ENCODE data around the gene RNF212B.

RNF212B gene

GRCh38 chr14:23310546-23310945, 72.8 kb downstream of the RNF212B start:
- H3K4me2 ChIP-seq (ENCODE audit: low read length): no peak overlapping the region
- no peaks in the 10 kb centered on the region; the same call in 1 of the 2 replicates for H3K27me3 ChIP-seq (ENCODE audit: insufficient read depth, low read length)
- no peak overlapping the region for H3K9ac ChIP-seq (ENCODE audit: low read length)
- peaks cover 5% of the 10 kb centered on the region for H3K4me1 ChIP-seq (ENCODE audit: insufficient read depth, low read length, severe bottlenecking)
- H4K20me1 ChIP-seq (ENCODE audit: insufficient read depth, low read length): no peaks in the 10 kb centered on the region
- no peaks in the 10 kb centered on the region for H3K9me3 ChIP-seq (ENCODE audit: low read length)
- no peak overlapping the region for H3K27ac ChIP-seq (ENCODE audit: low read depth, low read length, poor library complexity, severe bottlenecking)
- H3F3A ChIP-seq (ENCODE audit: insufficient read depth, low read length): no peaks in the 10 kb centered on the region
- H3K9me2 ChIP-seq (ENCODE audit: low read depth, low read length): no peaks in the 10 kb centered on the region
- H2AFZ ChIP-seq (ENCODE audit: low read length): no peak overlapping the region
- no peak for TF ChIP-seq EZH2 (IDR thresholded peaks at IDR 0.05; ENCODE audit: borderline replicate concordance, low read length)
- no peak for TF ChIP-seq CTCF (IDR thresholded peaks at IDR 0.05; ENCODE audit: low read length)
- no peaks in the 10 kb centered on the region for H3K36me3 ChIP-seq (ENCODE audit: insufficient read depth, low read length)
- no peaks in the 10 kb centered on the region for H3K79me2 ChIP-seq (ENCODE audit: insufficient read depth, low read length)
- no peak overlapping the region for H3K4me3 ChIP-seq (ENCODE audit: low read depth, low read length, poor library complexity, severe bottlenecking)

GRCh38 chr14:23316300-23316699, 78.6 kb downstream of the RNF212B start:
- Histone ChIP-seq H3F3A (ENCODE audit: insufficient read depth, low read length) (no peaks in the 10 kb centered on the region), H3K9ac (ENCODE audit: low read length) (no peak overlapping the region), H3K27ac (ENCODE audit: low read depth, low read length, poor library complexity, severe bottlenecking) (no peak overlapping the region), H3K79me2 (ENCODE audit: insufficient read depth, low read length) (no peaks in the 10 kb centered on the region), H4K20me1 (ENCODE audit: insufficient read depth, low read length) (no peaks in the 10 kb centered on the region), H2AFZ (ENCODE audit: low read length) (no peak overlapping the region), H3K9me2 (ENCODE audit: low read depth, low read length) (no peaks in the 10 kb centered on the region), H3K9me3 (ENCODE audit: low read length) (no peaks in the 10 kb centered on the region), H3K4me3 (ENCODE audit: low read depth, low read length, poor library complexity, severe bottlenecking) (no peak overlapping the region), H3K27me3 (ENCODE audit: insufficient read depth, low read length) (no peaks in the 10 kb centered on the region), H3K4me2 (ENCODE audit: low read length) (no peak overlapping the region), H3K36me3 (ENCODE audit: insufficient read depth, low read length) (no peaks in the 10 kb centered on the region), H3K4me1 (ENCODE audit: insufficient read depth, low read length, severe bottlenecking) (peaks cover 10% of the 10 kb centered on the region)
- TF ChIP-seq CTCF (IDR thresholded peaks at IDR 0.05; ENCODE audit: low read length) (no peak), EZH2 (IDR thresholded peaks at IDR 0.05; ENCODE audit: borderline replicate concordance, low read length) (no peak)

- Histone ChIP-seq H3K9me3 (ENCODE audit: low read length) (no peaks in the 10 kb centered on the region), H3K4me1 (ENCODE audit: insufficient read depth, low read length, severe bottlenecking) (peaks cover 22% of the 10 kb centered on the region), H3K27ac (ENCODE audit: low read depth, low read length, poor library complexity, severe bottlenecking) (peak overlapping the region; percentile 83), H3K9me2 (ENCODE audit: low read depth, low read length) (no peaks in the 10 kb centered on the region), H4K20me1 (ENCODE audit: insufficient read depth, low read length) (no peaks in the 10 kb centered on the region), H3F3A (ENCODE audit: insufficient read depth, low read length) (no peaks in the 10 kb centered on the region), H3K79me2 (ENCODE audit: insufficient read depth, low read length) (peaks cover 12% of the 10 kb centered on the region), H3K27me3 (ENCODE audit: insufficient read depth, low read length) (no peaks in the 10 kb centered on the region), H2AFZ (ENCODE audit: low read length) (no peak overlapping the region), H3K36me3 (ENCODE audit: insufficient read depth, low read length) (peaks cover 24% of the 10 kb centered on the region), H3K9ac (ENCODE audit: low read length) (peak overlapping the region; percentile 65), H3K4me3 (ENCODE audit: low read depth, low read length, poor library complexity, severe bottlenecking) (peak overlapping the region; percentile 69), H3K4me2 (ENCODE audit: low read length) (peak overlapping the region; percentile 78)
- no peak for TF ChIP-seq CTCF (IDR thresholded peaks at IDR 0.05; ENCODE audit: low read length)
- TF ChIP-seq EZH2 (IDR thresholded peaks at IDR 0.05; ENCODE audit: borderline replicate concordance, low read length): no peak
Measured at GRCh38 chr14:23319746-23320583, 82.2 kb downstream of the RNF212B start.
